CD8-positive, alpha-beta memory T cell (primary cell): ENCODE measurements around the gene RAD51B. TPM values are rescaled to one million over a fixed set of nuclear protein-coding genes. Genes with fewer than 3 reads are reported as not detected.

ENCODE experiments used
- CTCF ChIA-PET: fragments of 350-600 bp; sonication (Branson Sonifier 250); formaldehyde crosslinking; loops from one replicate; lab custom pipeline; 2021; ENCODE audit warnings: antibody characterized with exemption; lab: Charles Lee
- POLR2A ChIA-PET: fragments of 350-600 bp; sonication (Branson Sonifier 250); formaldehyde crosslinking; loops from one replicate; lab custom pipeline; 2021; ENCODE audit warnings: antibody characterized with exemption; lab: Charles Lee
- DNase-seq, 5 donors: peaks; one replicate each; pipeline versions ENCODE4 v3.0.0 to v3.0.0-alpha.2; 2020 to 2022; ENCODE audit warnings: mixed read lengths in 1 of 5
- H3K27ac ChIP-seq: one replicate; pipeline ENCODE4 v1.7.0; 2013; ENCODE audit warnings: low read depth, mild to moderate bottlenecking, low read length, moderate library complexity
- H3K27me3 ChIP-seq: 2 replicates; pipeline ENCODE4 v1.7.0; 2013; ENCODE audit warnings: low read length, mild to moderate bottlenecking; ENCODE audit not compliant: insufficient read depth, poor library complexity, severe bottlenecking
- H3K36me3 ChIP-seq: 2 replicates; pipeline ENCODE4 v1.7.0; 2013; ENCODE audit warnings: mild to moderate bottlenecking, low read length, moderate library complexity; ENCODE audit not compliant: insufficient read depth
- H3K4me1 ChIP-seq: 2 replicates; pipeline ENCODE4 v1.7.0; 2013; ENCODE audit warnings: mild to moderate bottlenecking, low read length, moderate library complexity; ENCODE audit not compliant: insufficient read depth
- H3K4me3 ChIP-seq: 2 replicates; pipeline ENCODE4 v1.7.0; 2013; ENCODE audit warnings: mild to moderate bottlenecking, low read length
- H3K9me3 ChIP-seq: 2 replicates; pipeline ENCODE4 v1.7.0; 2013; ENCODE audit warnings: mild to moderate bottlenecking, low read length
- H3K27ac Mint-ChIP-seq, 8 donors: one replicate each; pipeline ENCODE4 v1.8.0; 2020 to 2021; ENCODE audit warnings: mixed read lengths in 8 of 8, mild to moderate bottlenecking in 6 of 8, inconsistent platforms in 3 of 8, moderate library complexity in 3 of 8
- H3K27me3 Mint-ChIP-seq, 2 donors: one replicate each; pipeline ENCODE4 v1.8.0; 2020 to 2021; ENCODE audit warnings: mixed read lengths in 2 of 2, mild to moderate bottlenecking in 1 of 2, moderate library complexity in 1 of 2
- H3K36me3 Mint-ChIP-seq, 3 donors: one replicate each; pipeline ENCODE4 v1.8.0; 2020 to 2021; ENCODE audit warnings: mixed read lengths in 3 of 3, inconsistent platforms in 1 of 3, mild to moderate bottlenecking in 1 of 3
- H3K4me1 Mint-ChIP-seq, 3 donors: one replicate each; pipeline ENCODE4 v1.8.0; 2020 to 2021; ENCODE audit warnings: mixed read lengths in 3 of 3, inconsistent platforms in 1 of 3, mild to moderate bottlenecking in 1 of 3
- H3K4me3 Mint-ChIP-seq, 7 donors: one replicate each; pipeline ENCODE4 v1.8.0; 2020 to 2021; ENCODE audit warnings: mixed read lengths in 7 of 7, mild to moderate bottlenecking in 6 of 7, moderate library complexity in 4 of 7, inconsistent platforms in 2 of 7
- H3K9me3 Mint-ChIP-seq, 5 donors: one replicate each; pipeline ENCODE4 v1.8.0; 2020 to 2022; ENCODE audit warnings: mixed read lengths in 5 of 5, mild to moderate bottlenecking in 3 of 5, moderate library complexity in 2 of 5, inconsistent platforms in 1 of 5
- polyA plus RNA-seq: library from polyadenylated mRNA; unstranded; fragments of 300-500 nt; fragmentation: Illumina TruSeq; gene quantifications from one replicate; pipeline ENCODE4 v1.2.3, GENCODE V29; 2021
- total RNA-seq, 2 experiments: library from RNA; stranded (reverse); gene quantifications; one replicate each; pipeline ENCODE4 v1.2.3, GENCODE V29; 2021

The RAD51B gene
- total and polyA plus RNA-seq, 3 experiments from 2014 or later = 15.7 to 22.9 (median 17.4) TPM

GRCh38 chr14:68619790-68620574 lies 800.4 kb downstream of the RAD51B start:
- Mint-ChIP-seq H3K27ac (no peak overlapping the region), H3K9me3 (peaks cover 22 to 35% (median 31%) of the 10 kb centered on the region in 5 donors), H3K4me3 (peak overlapping the region in 1 of 7 donors; percentile 2), H3K27me3 (peaks cover 0 to 6% of the 10 kb centered on the region in 2 donors), H3K4me1 (peaks cover 0 to 2% (median 0%) of the 10 kb centered on the region in 3 donors), H3K36me3 (peaks cover 5 to 31% (median 5%) of the 10 kb centered on the region in 3 donors)
- Histone ChIP-seq H3K27me3 (no peaks in the 10 kb centered on the region), H3K27ac (no peak overlapping the region), H3K4me1 (no peaks in the 10 kb centered on the region), H3K36me3 (no peaks in the 10 kb centered on the region), H3K4me3 (no peak overlapping the region), H3K9me3 (peaks cover 18% of the 10 kb centered on the region)
- CTCF ChIA-PET = no interaction called here
- DNase-seq = no peak
- POLR2A ChIA-PET = no interaction called here

GRCh38 chr14:68621400-68622365 lies 802.1 kb downstream of the RAD51B start:
- CTCF ChIA-PET = interaction anchor here (1.0 kb wide), 1 partner anchor 167 kb away, joined by 4 read pairs; no protein-coding TSS in a partner anchor
- H3K36me3 Mint-ChIP-seq = peaks cover 3 to 27% (median 5%) of the 10 kb centered on the region in 3 donors

DNA sequence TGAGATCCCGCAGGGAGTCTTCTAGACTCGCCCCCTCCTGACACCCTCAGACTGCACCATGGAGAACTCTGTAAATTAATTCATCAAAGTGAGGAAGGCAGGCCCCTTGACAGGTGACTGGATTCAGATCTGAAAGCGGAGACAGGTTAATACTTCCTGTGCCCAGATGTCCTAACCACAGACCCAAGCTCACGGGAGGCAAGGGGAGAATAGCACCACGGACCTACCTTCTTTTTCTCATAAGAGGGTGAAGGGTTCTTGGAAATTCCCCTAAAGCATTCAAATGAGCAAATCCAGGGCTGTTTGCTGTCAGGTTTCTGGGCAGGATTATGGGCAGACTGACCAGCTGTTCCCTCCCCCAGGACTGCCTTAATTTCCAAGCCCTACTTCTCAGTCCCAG lies 803.3 kb downstream of the RAD51B start:
- H3K27me3 Mint-ChIP-seq = peaks cover 0 to 6% of the 10 kb centered on the region in 2 donors
- peaks cover 0 to 15% (median 5%) of the 10 kb centered on the region in 3 donors for H3K36me3 Mint-ChIP-seq
- POLR2A ChIA-PET = no interaction called here
- peaks cover under 1 to 5% (median 2%) of the 10 kb centered on the region in 3 donors for H3K4me1 Mint-ChIP-seq
- Histone ChIP-seq H3K9me3 (peaks cover 5% of the 10 kb centered on the region), H3K27ac (no peak overlapping the region), H3K4me3 (no peak overlapping the region), H3K4me1 (peaks cover 2% of the 10 kb centered on the region), H3K36me3 (no peaks in the 10 kb centered on the region), H3K27me3 (no peaks in the 10 kb centered on the region)
- no peak overlapping the region for H3K4me3 Mint-ChIP-seq
- H3K27ac Mint-ChIP-seq = no peak overlapping the region
- DNase-seq = no peak
- CTCF ChIA-PET = interaction anchor here (0.7 kb wide), 1 partner anchor 158 kb away, joined by 4 read pairs; no protein-coding TSS in a partner anchor
- peaks cover 2 to 10% (median 9%) of the 10 kb centered on the region in 5 donors for H3K9me3 Mint-ChIP-seq

More at GRCh38 chr14:68621400-68622365, 802.1 kb downstream of the RAD51B start:
- H3K4me3 ChIP-seq = no peak overlapping the region
- no peak for DNase-seq
- Mint-ChIP-seq H3K27me3 (peaks cover 0 to 6% of the 10 kb centered on the region in 2 donors), H3K9me3 (peaks cover 10 to 21% (median 20%) of the 10 kb centered on the region in 5 donors), H3K4me3 (no peak overlapping the region), H3K4me1 (peaks cover 0 to 2% (median 0%) of the 10 kb centered on the region in 3 donors), H3K27ac (peak overlapping the region in 1 of 8 donors; percentile 85)
- H3K9me3 ChIP-seq = peaks cover 17% of the 10 kb centered on the region
- no peaks in the 10 kb centered on the region for H3K27me3 ChIP-seq
- POLR2A ChIA-PET = no interaction called here
- no peaks in the 10 kb centered on the region for H3K4me1 ChIP-seq
- H3K27ac ChIP-seq = no peak overlapping the region
- H3K36me3 ChIP-seq = no peaks in the 10 kb centered on the region

- Mint-ChIP-seq H3K27ac (no peak overlapping the region), H3K4me3 (no peak overlapping the region), H3K27me3 (peaks cover 0 to 6% of the 10 kb centered on the region in 2 donors), H3K36me3 (peaks cover 0 to 13% (median 4%) of the 10 kb centered on the region in 3 donors), H3K9me3 (peaks cover 2 to 6% (median 5%) of the 10 kb centered on the region in 5 donors), H3K4me1 (peaks cover 2 to 9% (median 4%) of the 10 kb centered on the region in 3 donors)
- Histone ChIP-seq H3K27me3 (no peaks in the 10 kb centered on the region), H3K27ac (no peak overlapping the region), H3K36me3 (no peaks in the 10 kb centered on the region), H3K4me1 (peaks cover 6% of the 10 kb centered on the region), H3K9me3 (peaks cover under 1% of the 10 kb centered on the region), H3K4me3 (no peak overlapping the region)
- no peak for DNase-seq
- POLR2A ChIA-PET = no interaction called here
- CTCF ChIA-PET = no interaction called here
Observed at GRCh38 chr14:68623307-68623706, 803.7 kb downstream of the RAD51B start.

- POLR2A ChIA-PET = no interaction called here
- DNase-seq = no peak
Observed at GRCh38 chr14:68623826-68624225, 804.2 kb downstream of the RAD51B start.

GRCh38 chr14:68624541-68625220 lies 805.1 kb downstream of the RAD51B start:
- H3K27ac Mint-ChIP-seq = no peak overlapping the region
- Histone ChIP-seq H3K9me3 (no peaks in the 10 kb centered on the region), H3K4me3 (no peak overlapping the region), H3K27me3 (no peaks in the 10 kb centered on the region), H3K27ac (no peak overlapping the region), H3K4me1 (peaks cover 6% of the 10 kb centered on the region), H3K36me3 (no peaks in the 10 kb centered on the region)
- H3K36me3 Mint-ChIP-seq = peaks cover 0 to 7% (median 1%) of the 10 kb centered on the region in 3 donors
- POLR2A ChIA-PET = no interaction called here
- no peak for DNase-seq
- H3K4me1 Mint-ChIP-seq = peaks cover 4 to 20% (median 12%) of the 10 kb centered on the region in 3 donors
- H3K9me3 Mint-ChIP-seq = peaks cover 0 to 2% (median 0%) of the 10 kb centered on the region in 5 donors
- CTCF ChIA-PET = interaction anchor here (1.0 to 1.6 kb wide), 3 partner anchors 11 to 39 kb away, joined by 3 to 4 read pairs (median 3); no protein-coding TSS in a partner anchor
- H3K4me3 Mint-ChIP-seq = no peak overlapping the region
- H3K27me3 Mint-ChIP-seq = peaks cover 0 to 6% of the 10 kb centered on the region in 2 donors

More at GRCh38 chr14:68623826-68624225, 804.2 kb downstream of the RAD51B start:
- Histone ChIP-seq H3K27ac (no peak overlapping the region), H3K4me1 (peaks cover 6% of the 10 kb centered on the region), H3K4me3 (no peak overlapping the region), H3K27me3 (no peaks in the 10 kb centered on the region), H3K9me3 (no peaks in the 10 kb centered on the region), H3K36me3 (no peaks in the 10 kb centered on the region)
- H3K27me3 Mint-ChIP-seq = peaks cover 0 to 6% of the 10 kb centered on the region in 2 donors
- H3K27ac Mint-ChIP-seq = peak overlapping the region in 2 of 8 donors; percentile 8 to 9
- peaks cover 0 to 7% (median 1%) of the 10 kb centered on the region in 3 donors for H3K36me3 Mint-ChIP-seq
- CTCF ChIA-PET = no interaction called here
- H3K9me3 Mint-ChIP-seq = peaks cover 0 to 2% (median 0%) of the 10 kb centered on the region in 5 donors
- H3K4me3 Mint-ChIP-seq = no peak overlapping the region
- peaks cover 2 to 14% (median 8%) of the 10 kb centered on the region in 3 donors for H3K4me1 Mint-ChIP-seq
